WTC11 (cell line): ENCODE results near the gene NFATC1. TPM values are rescaled to one million over a fixed set of nuclear protein-coding genes. Genes with fewer than 3 reads are reported as not detected.

Experiments
- ATAC-seq: fragments of 200-7000 bp; cut with Tn5 transposase; 2 replicates; pipeline ENCODE4 v1.10.0; 2021; ENCODE audit warnings: mild to moderate bottlenecking, moderate library complexity
- CTCF ChIA-PET: fragments of 300-600 bp; sonication (Branson Sonifier 250); formaldehyde crosslinking; loops from one replicate; lab custom pipeline; 2021; ENCODE audit warnings: antibody characterized with exemption; lab: Charles Lee
- POLR2A ChIA-PET: fragments of 350-600 bp; sonication (Branson Sonifier 250); formaldehyde crosslinking; loops from one replicate; lab custom pipeline; 2021; ENCODE audit warnings: antibody characterized with exemption; lab: Charles Lee
- DNase-seq: peaks from one replicate; pipeline ENCODE4 v3.0.0; 2021; ENCODE audit warnings: low spot score
- H3K27ac Mint-ChIP-seq: 2 replicates; pipeline ENCODE4 v1.8.0; 2021; ENCODE audit warnings: mixed read lengths
- H3K27me3 Mint-ChIP-seq: 2 replicates; pipeline ENCODE4 v1.8.0; 2021; ENCODE audit warnings: low read depth, mild to moderate bottlenecking, moderate library complexity, mixed read lengths
- H3K36me3 Mint-ChIP-seq: 2 replicates; pipeline ENCODE4 v1.8.0; 2021; ENCODE audit warnings: mixed read lengths
- H3K4me1 Mint-ChIP-seq: 2 replicates; pipeline ENCODE4 v1.8.0; 2022; ENCODE audit warnings: mixed read lengths
- H3K4me3 Mint-ChIP-seq: 2 replicates; pipeline ENCODE4 v1.8.0; 2021; ENCODE audit warnings: mild to moderate bottlenecking, moderate library complexity, mixed read lengths
- H3K9me3 Mint-ChIP-seq: 2 replicates; pipeline ENCODE4 v1.8.0; 2021; ENCODE audit warnings: mixed read lengths
- AFF4 ChIP-seq: sonication (generic); formaldehyde crosslinking; IDR thresholded peaks from 2 replicates; pipeline ENCODE4 v1.8.1; 2023; ENCODE audit warnings: mild to moderate bottlenecking, missing genetic modification reagents, borderline replicate concordance
- CBFB ChIP-seq: sonication (generic); formaldehyde crosslinking; IDR thresholded peaks from 2 replicates; pipeline ENCODE4 v1.8.1; 2022; ENCODE audit warnings: mild to moderate bottlenecking, low read depth, missing genetic modification reagents
- CREB1 ChIP-seq: sonication (generic); formaldehyde crosslinking; IDR thresholded peaks from 2 replicates; pipeline ENCODE4 v1.8.0; 2023; ENCODE audit warnings: mild to moderate bottlenecking, missing genetic modification reagents
- ETV6 ChIP-seq: sonication (generic); formaldehyde crosslinking; IDR thresholded peaks from 2 replicates; pipeline ENCODE4 v1.8.1; 2022; ENCODE audit warnings: mild to moderate bottlenecking, missing genetic modification reagents
- FOXK1 ChIP-seq: sonication (generic); formaldehyde crosslinking; IDR thresholded peaks from 2 replicates; pipeline ENCODE4 v1.8.0; 2022; ENCODE audit warnings: mild to moderate bottlenecking, moderate library complexity, missing genetic modification reagents
- GRHL2 ChIP-seq: fragments of 250-450 bp; sonication (Bioruptor Pico); IDR thresholded peaks from 2 replicates; pipeline ENCODE4 v1.8.0; 2022; ENCODE audit warnings: mild to moderate bottlenecking, moderate library complexity; ENCODE audit not compliant: insufficient replicate concordance, severe bottlenecking
- GTF2I ChIP-seq: fragments of 250-450 bp; sonication (Bioruptor Pico); conservative IDR thresholded peaks from 2 replicates; pipeline ENCODE4 v1.4.0; 2021; ENCODE audit warnings: mild to moderate bottlenecking
- MXD4 ChIP-seq: fragments of 250-450 bp; sonication (Bioruptor Pico); IDR thresholded peaks from 2 replicates; pipeline ENCODE4 v1.8.0; 2021; ENCODE audit warnings: mild to moderate bottlenecking, moderate library complexity, borderline replicate concordance
- NFYB ChIP-seq: sonication (generic); formaldehyde crosslinking; conservative IDR thresholded peaks from 2 replicates; pipeline ENCODE4 v1.8.0; 2022; ENCODE audit warnings: low read depth, missing genetic modification reagents
- OVOL2 ChIP-seq: fragments of 250-450 bp; sonication (Bioruptor Pico); IDR thresholded peaks from 2 replicates; pipeline ENCODE4 v1.9.0; 2021; ENCODE audit warnings: mild to moderate bottlenecking, borderline replicate concordance
- PRRX2 ChIP-seq: fragments of 250-450 bp; sonication (Bioruptor Pico); IDR thresholded peaks from 2 replicates; pipeline ENCODE4 v1.8.0; 2021; ENCODE audit warnings: mild to moderate bottlenecking
- RELA ChIP-seq: sonication (generic); formaldehyde crosslinking; IDR thresholded peaks from 2 replicates; pipeline ENCODE4 v1.8.1; 2022; ENCODE audit warnings: missing genetic modification reagents, mild to moderate bottlenecking, borderline replicate concordance
- SMAD3 ChIP-seq: sonication (generic); formaldehyde crosslinking; IDR thresholded peaks from 2 replicates; pipeline ENCODE4 v1.8.0; 2022; ENCODE audit warnings: missing genetic modification reagents, mild to moderate bottlenecking, borderline replicate concordance
- SOX15 ChIP-seq: fragments of 250-450 bp; sonication (Bioruptor Pico); IDR thresholded peaks from 2 replicates; pipeline ENCODE4 v1.9.0; 2021; ENCODE audit warnings: mild to moderate bottlenecking
- TEAD1 ChIP-seq: sonication (generic); formaldehyde crosslinking; IDR thresholded peaks from 2 replicates; pipeline ENCODE4 v1.8.0; 2022; ENCODE audit warnings: mild to moderate bottlenecking, missing genetic modification reagents
- TEAD4 ChIP-seq: sonication (generic); formaldehyde crosslinking; IDR thresholded peaks from 2 replicates; pipeline ENCODE4 v1.8.0; 2022; ENCODE audit warnings: mild to moderate bottlenecking, missing genetic modification reagents
- ZNF317 ChIP-seq: sonication (generic); formaldehyde crosslinking; IDR thresholded peaks from 2 replicates; pipeline ENCODE4 v1.8.1; 2023; ENCODE audit warnings: low read depth, mild to moderate bottlenecking, moderate library complexity, missing genetic modification reagents, borderline replicate concordance
- total RNA-seq: library from RNA; stranded (reverse); gene quantifications from 3 replicates; pipeline ENCODE4 v1.2.3, GENCODE V29; 2021
- TF ChIP-seq, protein P1 (sequence below): sonication (generic); formaldehyde crosslinking; IDR thresholded peaks from 2 replicates; pipeline ENCODE4 v1.8.1; 2022; ENCODE audit warnings: low read depth, mild to moderate bottlenecking, moderate library complexity, missing genetic modification reagents, borderline replicate concordance
- TF ChIP-seq, protein P2 (sequence below): sonication (generic); formaldehyde crosslinking; IDR thresholded peaks from 2 replicates; pipeline ENCODE4 v1.8.1; 2023; ENCODE audit warnings: mild to moderate bottlenecking, missing genetic modification reagents, moderate library complexity
- TF ChIP-seq, protein P3 (sequence below): sonication (generic); formaldehyde crosslinking; conservative IDR thresholded peaks from 2 replicates; pipeline ENCODE4 v1.8.1; 2023; ENCODE audit warnings: mild to moderate bottlenecking, low read depth, missing genetic modification reagents, moderate library complexity
- TF ChIP-seq, protein P4 (sequence below): sonication (generic); formaldehyde crosslinking; IDR thresholded peaks from 2 replicates; pipeline ENCODE4 v1.8.0; 2022; ENCODE audit warnings: mild to moderate bottlenecking, missing genetic modification reagents

NFATC1 gene
- total RNA-seq, 1 experiment from 2014 or later: 20.2 TPM

DNA sequence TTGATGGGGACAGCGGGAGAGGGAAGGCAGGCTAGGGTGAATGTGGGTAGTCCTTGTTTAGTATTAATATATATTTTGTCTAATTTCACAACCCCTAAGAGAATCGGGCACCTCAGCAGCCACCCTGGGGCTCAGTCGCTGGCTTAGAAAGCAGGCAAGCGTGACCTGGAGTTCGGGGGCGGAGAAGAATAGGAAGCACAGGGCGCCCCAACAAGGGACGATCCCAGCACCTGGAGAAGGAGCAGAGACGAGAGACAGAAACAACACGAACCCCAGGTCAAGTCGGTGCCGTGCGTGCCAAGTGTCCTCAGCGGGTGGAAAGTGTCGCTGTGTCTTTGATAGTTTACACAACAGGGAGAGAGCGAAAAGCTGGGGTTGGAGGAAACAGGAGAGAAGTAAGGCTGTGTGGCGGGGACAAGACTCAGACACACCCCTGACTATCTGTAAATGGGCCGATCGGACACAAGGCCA is 95.4 kb downstream of the NFATC1 start (continued):
- TF ChIP-seq, protein P1, sequence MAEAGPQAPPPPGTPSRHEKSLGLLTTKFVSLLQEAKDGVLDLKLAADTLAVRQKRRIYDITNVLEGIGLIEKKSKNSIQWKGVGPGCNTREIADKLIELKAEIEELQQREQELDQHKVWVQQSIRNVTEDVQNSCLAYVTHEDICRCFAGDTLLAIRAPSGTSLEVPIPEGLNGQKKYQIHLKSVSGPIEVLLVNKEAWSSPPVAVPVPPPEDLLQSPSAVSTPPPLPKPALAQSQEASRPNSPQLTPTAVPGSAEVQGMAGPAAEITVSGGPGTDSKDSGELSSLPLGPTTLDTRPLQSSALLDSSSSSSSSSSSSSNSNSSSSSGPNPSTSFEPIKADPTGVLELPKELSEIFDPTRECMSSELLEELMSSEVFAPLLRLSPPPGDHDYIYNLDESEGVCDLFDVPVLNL: no peak
- no peak for TF ChIP-seq CBFB (CRISPR knock-in tag)

DNA sequence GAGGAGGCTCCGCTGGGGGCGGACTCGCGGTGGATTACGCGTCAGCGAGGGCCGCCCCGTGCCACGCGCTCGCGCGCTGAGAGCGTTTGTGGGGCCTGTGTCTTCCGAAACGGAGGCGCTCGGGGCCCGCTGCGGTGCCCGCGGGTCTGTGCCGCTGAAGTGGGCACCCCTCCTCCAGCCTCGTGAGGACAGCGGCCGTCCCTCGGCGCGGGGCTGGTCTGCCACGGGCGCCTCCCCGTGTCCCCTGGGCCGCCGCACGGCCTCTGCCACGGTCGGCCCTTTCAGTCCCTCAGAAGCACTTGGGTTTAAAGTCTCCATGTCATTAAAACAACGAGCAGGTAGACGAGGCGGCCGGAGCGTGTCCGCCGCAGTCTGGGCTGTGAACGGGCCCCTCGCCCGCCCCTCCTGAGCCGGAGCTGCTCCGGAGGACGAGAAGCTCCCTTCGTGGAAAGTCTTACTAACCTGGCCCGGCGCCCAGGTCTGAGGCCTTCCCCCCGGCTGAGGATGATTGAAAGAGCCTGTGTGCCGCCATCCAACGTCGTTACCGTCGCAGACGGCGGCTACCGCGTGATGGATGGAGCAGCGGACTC is 97.6 kb downstream of the NFATC1 start:
- DNase-seq: no peak
- ChIA-PET CTCF (no interaction called here), POLR2A (no interaction called here)
- peaks cover 10% of the 10 kb centered on the region for H3K9me3 Mint-ChIP-seq
- H3K27me3 Mint-ChIP-seq: no peaks in the 10 kb centered on the region; the same call in 1 of the 2 replicates
- ATAC-seq: no peak
- H3K4me1 Mint-ChIP-seq: no peaks in the 10 kb centered on the region
- peaks cover 11% of the 10 kb centered on the region for H3K36me3 Mint-ChIP-seq
- no peak for TF ChIP-seq AFF4 (CRISPR knock-in tag)
- no peak for TF ChIP-seq FOXK1
- no peak for TF ChIP-seq GRHL2
- TF ChIP-seq, protein P2, sequence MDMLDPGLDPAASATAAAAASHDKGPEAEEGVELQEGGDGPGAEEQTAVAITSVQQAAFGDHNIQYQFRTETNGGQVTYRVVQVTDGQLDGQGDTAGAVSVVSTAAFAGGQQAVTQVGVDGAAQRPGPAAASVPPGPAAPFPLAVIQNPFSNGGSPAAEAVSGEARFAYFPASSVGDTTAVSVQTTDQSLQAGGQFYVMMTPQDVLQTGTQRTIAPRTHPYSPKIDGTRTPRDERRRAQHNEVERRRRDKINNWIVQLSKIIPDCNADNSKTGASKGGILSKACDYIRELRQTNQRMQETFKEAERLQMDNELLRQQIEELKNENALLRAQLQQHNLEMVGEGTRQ: no peak
- TF ChIP-seq TEAD1 (CRISPR knock-in tag): no peak
- no peak for TF ChIP-seq ETV6 (CRISPR knock-in tag)
- TF ChIP-seq GTF2I (CRISPR knock-in tag): no peak
- TF ChIP-seq TEAD4 (CRISPR knock-in tag): no peak
- TF ChIP-seq SOX15 (CRISPR knock-in tag): no peak
- no peak for TF ChIP-seq RELA (CRISPR knock-in tag)
- no peak for TF ChIP-seq MXD4
- no peak for TF ChIP-seq CREB1
- no peak for TF ChIP-seq PRRX2 (CRISPR knock-in tag)
- TF ChIP-seq SMAD3: no peak
- TF ChIP-seq, protein P3, sequence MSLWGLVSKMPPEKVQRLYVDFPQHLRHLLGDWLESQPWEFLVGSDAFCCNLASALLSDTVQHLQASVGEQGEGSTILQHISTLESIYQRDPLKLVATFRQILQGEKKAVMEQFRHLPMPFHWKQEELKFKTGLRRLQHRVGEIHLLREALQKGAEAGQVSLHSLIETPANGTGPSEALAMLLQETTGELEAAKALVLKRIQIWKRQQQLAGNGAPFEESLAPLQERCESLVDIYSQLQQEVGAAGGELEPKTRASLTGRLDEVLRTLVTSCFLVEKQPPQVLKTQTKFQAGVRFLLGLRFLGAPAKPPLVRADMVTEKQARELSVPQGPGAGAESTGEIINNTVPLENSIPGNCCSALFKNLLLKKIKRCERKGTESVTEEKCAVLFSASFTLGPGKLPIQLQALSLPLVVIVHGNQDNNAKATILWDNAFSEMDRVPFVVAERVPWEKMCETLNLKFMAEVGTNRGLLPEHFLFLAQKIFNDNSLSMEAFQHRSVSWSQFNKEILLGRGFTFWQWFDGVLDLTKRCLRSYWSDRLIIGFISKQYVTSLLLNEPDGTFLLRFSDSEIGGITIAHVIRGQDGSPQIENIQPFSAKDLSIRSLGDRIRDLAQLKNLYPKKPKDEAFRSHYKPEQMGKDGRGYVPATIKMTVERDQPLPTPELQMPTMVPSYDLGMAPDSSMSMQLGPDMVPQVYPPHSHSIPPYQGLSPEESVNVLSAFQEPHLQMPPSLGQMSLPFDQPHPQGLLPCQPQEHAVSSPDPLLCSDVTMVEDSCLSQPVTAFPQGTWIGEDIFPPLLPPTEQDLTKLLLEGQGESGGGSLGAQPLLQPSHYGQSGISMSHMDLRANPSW: no peak
- no peak for TF ChIP-seq OVOL2 (CRISPR knock-in tag)
- TF ChIP-seq NFYB (CRISPR knock-in tag): no peak
- TF ChIP-seq, protein P4, sequence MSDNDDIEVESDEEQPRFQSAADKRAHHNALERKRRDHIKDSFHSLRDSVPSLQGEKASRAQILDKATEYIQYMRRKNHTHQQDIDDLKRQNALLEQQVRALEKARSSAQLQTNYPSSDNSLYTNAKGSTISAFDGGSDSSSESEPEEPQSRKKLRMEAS (CRISPR knock-in tag): no peak
- no peak for TF ChIP-seq ZNF317 (CRISPR knock-in tag)
- no peak overlapping the region for H3K27ac Mint-ChIP-seq
- no peak overlapping the region for H3K4me3 Mint-ChIP-seq
